ENCODE data around the gene HSF4. TPM values are rescaled to one million over a fixed set of nuclear protein-coding genes. Genes with fewer than 3 reads are reported as not detected.

HSF4 gene
- total RNA-seq, 1 experiment from 2014 or later = 57.1 TPM

DNA sequence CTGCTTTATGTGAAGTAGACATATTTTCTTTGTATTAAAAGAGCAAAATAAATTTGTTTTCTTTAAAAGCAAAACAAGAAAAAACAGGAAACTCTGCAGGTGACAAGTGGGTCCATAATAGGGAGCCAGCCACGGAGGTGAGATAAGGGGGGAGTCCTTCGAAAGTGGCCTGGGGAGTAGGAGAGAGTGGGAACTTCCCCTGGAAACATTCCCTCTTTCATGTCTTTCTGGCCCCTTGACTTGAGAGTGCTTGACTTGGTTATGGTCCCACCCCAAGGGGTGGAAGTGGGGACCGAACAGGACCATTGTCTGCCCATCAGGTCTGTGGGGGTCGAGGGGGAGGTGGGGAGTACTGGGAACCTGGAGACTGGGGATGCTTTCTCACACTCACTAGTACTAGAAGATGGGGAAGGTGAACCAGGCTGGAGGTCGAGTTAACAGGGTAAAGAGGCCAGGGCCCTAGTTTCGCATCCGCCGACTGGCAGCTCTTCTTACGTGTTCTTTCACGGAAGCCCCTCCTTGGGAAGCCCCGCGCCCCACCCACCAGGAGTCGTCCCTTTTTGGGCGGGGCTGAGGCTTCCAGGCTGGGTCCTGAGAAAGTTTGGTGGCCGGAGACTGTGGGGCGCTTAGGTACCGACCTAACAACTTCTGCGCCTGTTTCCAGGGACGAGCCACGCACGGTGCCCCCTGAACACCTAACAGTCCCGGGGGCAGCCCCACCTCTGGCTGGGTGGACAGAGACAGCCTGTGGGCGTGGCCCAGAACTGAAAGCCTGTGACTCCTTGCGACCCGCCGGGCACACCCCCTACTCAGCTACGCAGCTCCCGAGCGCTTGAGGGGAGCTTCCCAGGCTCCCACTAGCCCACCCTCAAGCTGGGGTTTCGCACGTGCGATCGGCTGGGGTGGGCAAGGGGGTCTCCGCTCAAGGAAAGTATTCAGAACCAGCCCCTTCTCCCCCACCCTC lies 5.6 kb upstream of the HSF4 start:
- H3K36me3 Mint-ChIP-seq (ENCODE audit: insufficient read depth, unreplicated experiment) = peaks cover 50% of the 10 kb centered on the region
- intact Hi-C loops (cut with micrococcal nuclease; ENCODE audit: unreplicated experiment) = loop anchor here (10.0 kb wide), 1 partner anchor 144 kb away; no protein-coding TSS in a partner anchor
- H3K27me3 Mint-ChIP-seq (ENCODE audit: unreplicated experiment) = no peaks in the 10 kb centered on the region
- no peaks in the 10 kb centered on the region for H3K9me3 Mint-ChIP-seq (ENCODE audit: low read depth, unreplicated experiment)
- TF ChIP-seq, protein P1, sequence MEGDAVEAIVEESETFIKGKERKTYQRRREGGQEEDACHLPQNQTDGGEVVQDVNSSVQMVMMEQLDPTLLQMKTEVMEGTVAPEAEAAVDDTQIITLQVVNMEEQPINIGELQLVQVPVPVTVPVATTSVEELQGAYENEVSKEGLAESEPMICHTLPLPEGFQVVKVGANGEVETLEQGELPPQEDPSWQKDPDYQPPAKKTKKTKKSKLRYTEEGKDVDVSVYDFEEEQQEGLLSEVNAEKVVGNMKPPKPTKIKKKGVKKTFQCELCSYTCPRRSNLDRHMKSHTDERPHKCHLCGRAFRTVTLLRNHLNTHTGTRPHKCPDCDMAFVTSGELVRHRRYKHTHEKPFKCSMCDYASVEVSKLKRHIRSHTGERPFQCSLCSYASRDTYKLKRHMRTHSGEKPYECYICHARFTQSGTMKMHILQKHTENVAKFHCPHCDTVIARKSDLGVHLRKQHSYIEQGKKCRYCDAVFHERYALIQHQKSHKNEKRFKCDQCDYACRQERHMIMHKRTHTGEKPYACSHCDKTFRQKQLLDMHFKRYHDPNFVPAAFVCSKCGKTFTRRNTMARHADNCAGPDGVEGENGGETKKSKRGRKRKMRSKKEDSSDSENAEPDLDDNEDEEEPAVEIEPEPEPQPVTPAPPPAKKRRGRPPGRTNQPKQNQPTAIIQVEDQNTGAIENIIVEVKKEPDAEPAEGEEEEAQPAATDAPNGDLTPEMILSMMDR (IDR thresholded peaks at IDR 0.05; ENCODE audit: unreplicated experiment) = no peak
- CTCF ChIA-PET = interaction anchor here (0.6 to 2.3 kb wide), 4 partner anchors 41 to 332 kb away, joined by 3 to 7 read pairs (median 4); no protein-coding TSS in a partner anchor
- H3K4me3 Mint-ChIP-seq (ENCODE audit: low read depth, unreplicated experiment) = peak overlapping the region; percentile 84
- peaks cover 29% of the 10 kb centered on the region for H3K4me1 Mint-ChIP-seq (ENCODE audit: low read depth, unreplicated experiment)
- H3K27ac Mint-ChIP-seq (ENCODE audit: unreplicated experiment) = peak overlapping the region; percentile 58
- BruUV-seq (replicated peaks) = no TSS peak
- peak; percentile 65 for DNase-seq

DNA sequence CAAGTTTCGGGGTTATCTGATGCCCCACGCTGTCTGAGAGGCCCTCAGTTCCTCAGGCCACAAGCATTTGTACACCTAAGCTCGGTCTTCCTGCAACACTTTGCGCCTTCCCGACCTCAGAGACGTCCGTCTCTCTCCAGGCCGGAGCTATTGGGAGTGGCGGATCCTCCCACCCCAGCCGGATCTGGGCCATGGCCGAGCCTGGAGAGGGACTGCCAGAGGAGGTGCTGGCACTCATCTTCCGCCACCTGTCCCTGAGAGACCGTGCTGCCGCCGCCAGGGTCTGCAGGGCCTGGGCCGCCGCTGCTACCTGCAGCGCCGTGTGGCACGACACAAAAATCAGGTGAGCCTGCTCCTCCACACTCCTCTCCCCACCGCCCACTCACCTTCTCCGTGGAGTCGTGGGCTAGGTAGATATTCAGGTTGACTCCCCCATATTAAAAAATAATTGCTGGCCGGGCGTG lies 2.9 kb upstream of the HSF4 start:
- Mint-ChIP-seq H3K9me3 (ENCODE audit: low read depth, unreplicated experiment) (no peaks in the 10 kb centered on the region), H3K27ac (ENCODE audit: unreplicated experiment) (no peak overlapping the region)
- DNase-seq = no peak

DNA sequence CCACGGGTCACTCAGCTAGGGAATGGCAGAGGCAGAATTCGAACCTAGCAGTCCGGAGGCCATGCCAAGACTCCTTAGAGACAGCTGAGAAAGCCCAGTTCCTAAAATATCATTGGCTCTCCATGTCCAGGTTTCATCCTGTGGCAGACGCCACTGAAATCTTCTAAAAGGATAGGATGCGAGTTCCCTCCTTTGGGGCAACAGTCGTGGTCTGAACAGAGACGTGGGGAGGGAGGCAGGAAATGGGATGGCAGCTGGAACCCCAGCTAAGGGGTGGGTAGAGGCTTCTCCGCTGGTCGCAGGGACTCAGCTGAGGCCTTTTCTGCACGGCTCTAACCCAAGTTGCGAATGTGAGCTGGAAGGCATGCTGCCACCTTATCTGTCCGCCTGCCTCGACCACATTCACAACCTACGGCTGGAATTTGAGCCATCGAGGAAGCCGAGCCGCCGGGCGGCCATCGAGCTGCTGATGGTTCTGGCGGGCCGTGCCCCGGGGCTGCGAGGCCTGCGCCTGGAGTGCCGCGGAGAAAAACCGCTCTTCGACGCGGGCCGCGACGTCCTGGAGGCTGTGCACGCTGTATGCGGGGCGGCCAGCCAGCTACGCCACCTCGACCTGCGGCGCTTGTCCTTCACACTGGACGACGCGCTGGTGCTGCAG lies 1.9 kb upstream of the HSF4 start:
- CTCF ChIA-PET = interaction anchor here (0.6 kb wide), 1 partner anchor 414 kb away, joined by 8 read pairs; no protein-coding TSS in a partner anchor
- TF ChIP-seq, protein P1 (IDR thresholded peaks at IDR 0.05; ENCODE audit: unreplicated experiment) = no peak
- Mint-ChIP-seq H3K36me3 (ENCODE audit: insufficient read depth, unreplicated experiment) (peaks cover 61% of the 10 kb centered on the region), H3K4me1 (ENCODE audit: low read depth, unreplicated experiment) (peaks cover 13% of the 10 kb centered on the region), H3K9me3 (ENCODE audit: low read depth, unreplicated experiment) (no peaks in the 10 kb centered on the region), H3K27ac (ENCODE audit: unreplicated experiment) (no peak overlapping the region), H3K4me3 (ENCODE audit: low read depth, unreplicated experiment) (no peak overlapping the region), H3K27me3 (ENCODE audit: unreplicated experiment) (no peaks in the 10 kb centered on the region)
- no peak for DNase-seq
- intact Hi-C loops (cut with micrococcal nuclease; ENCODE audit: unreplicated experiment) = loop anchor here (5.0 kb wide), 1 partner anchor 55 kb away; the partner anchor contains the start of gene PHAF1
- BruUV-seq (replicated peaks) = no TSS peak

More for the DNA sequence above, 2.9 kb upstream of the HSF4 start:
- TF ChIP-seq, protein P1 (IDR thresholded peaks at IDR 0.05; ENCODE audit: unreplicated experiment) = no peak
- Mint-ChIP-seq H3K27me3 (ENCODE audit: unreplicated experiment) (no peaks in the 10 kb centered on the region), H3K4me3 (ENCODE audit: low read depth, unreplicated experiment) (peak overlapping the region; percentile 57), H3K36me3 (ENCODE audit: insufficient read depth, unreplicated experiment) (peaks cover 65% of the 10 kb centered on the region), H3K4me1 (ENCODE audit: low read depth, unreplicated experiment) (peaks cover 18% of the 10 kb centered on the region)
- CTCF ChIA-PET = no interaction called here
- intact Hi-C loops (cut with micrococcal nuclease; ENCODE audit: unreplicated experiment) = loop anchor here (5.0 kb wide), 1 partner anchor 54 kb away; the partner anchor contains the start of gene PHAF1
- no TSS peak for BruUV-seq (replicated peaks)

Measured in Calu3 (cell line).